Measurements from ENCODE around the gene NKAIN2.
A peak's percentile ranks its signal among the peaks of the same experiment; 100 is the strongest.

The NKAIN2 gene

DNA sequence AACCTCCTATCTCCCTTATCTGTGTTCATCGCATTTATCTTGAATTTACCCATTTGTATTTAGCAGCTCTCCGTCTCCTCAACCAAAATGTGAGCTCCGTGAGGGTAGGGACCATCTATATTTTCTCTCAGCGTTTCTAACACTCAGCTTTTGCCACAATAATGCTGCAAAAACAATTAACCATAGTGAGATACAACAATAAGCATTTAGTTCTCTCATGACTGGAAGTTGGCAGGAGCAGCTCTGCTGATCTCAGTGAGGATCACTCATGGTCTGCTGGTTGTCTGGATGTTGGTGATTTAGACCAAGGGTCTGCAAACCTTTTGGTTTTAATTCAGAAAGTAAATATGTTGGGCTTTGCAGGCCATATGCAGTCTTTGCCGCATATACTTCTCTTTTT is 763.7 kb downstream of the NKAIN2 start:
- no peak overlapping the region for H3K27ac ChIP-seq

DNA sequence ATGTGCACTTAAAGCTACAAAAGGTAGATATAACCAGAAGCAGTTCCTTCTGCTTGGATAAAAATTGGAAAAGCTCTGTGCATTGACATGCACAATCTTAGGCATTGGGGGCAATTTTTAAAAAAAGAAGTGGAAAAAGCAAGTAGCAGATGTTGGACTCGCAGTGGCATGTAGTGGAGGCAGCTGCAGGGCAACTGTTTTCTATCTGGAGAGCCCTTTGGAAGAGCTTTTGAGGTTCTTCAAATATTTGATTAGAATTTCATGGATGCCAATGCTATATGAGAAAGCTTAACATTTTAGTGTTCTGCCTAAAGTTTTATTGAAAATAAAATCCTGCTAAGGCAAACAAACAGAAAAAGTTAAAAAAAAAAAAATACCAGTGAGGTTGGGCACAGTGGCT is 770.3 kb downstream of the NKAIN2 start:
- no peaks in the 10 kb centered on the region for H3K27me3 ChIP-seq
- H3K4me3 ChIP-seq: no peak overlapping the region
- H3K4me1 ChIP-seq: no peaks in the 10 kb centered on the region
- no peak overlapping the region for H3K4me2 ChIP-seq
- H3K9me3 ChIP-seq (replicated peaks in 1 of 11): peaks cover 0 to 22% (median 15%) of the 10 kb centered on the region in 11 experiments; a peak in 17 of 22 replicates
- no peaks in the 10 kb centered on the region for H4K20me1 ChIP-seq
- no peaks in the 10 kb centered on the region for H3K36me3 ChIP-seq
- H3K9ac ChIP-seq: no peak overlapping the region
- TF ChIP-seq Cebpa-rat (IDR thresholded peaks at IDR 0.05): no peak
- no peak overlapping the region for H3K27ac ChIP-seq

More for the DNA sequence above, 763.7 kb downstream of the NKAIN2 start:
- peaks cover 5 to 35% (median 20%) of the 10 kb centered on the region in 11 experiments; a peak in 19 of 22 replicates for H3K9me3 ChIP-seq (replicated peaks in 1 of 11)
- no peaks in the 10 kb centered on the region for H3K4me1 ChIP-seq
- TF ChIP-seq Cebpa-rat (IDR thresholded peaks at IDR 0.05): no peak
- H3K9ac ChIP-seq: no peak overlapping the region
- no peak overlapping the region for H3K4me3 ChIP-seq
- no peaks in the 10 kb centered on the region for H3K27me3 ChIP-seq
- no peak overlapping the region for H3K4me2 ChIP-seq
- no peaks in the 10 kb centered on the region for H4K20me1 ChIP-seq
- no peaks in the 10 kb centered on the region for H3K36me3 ChIP-seq

DNA sequence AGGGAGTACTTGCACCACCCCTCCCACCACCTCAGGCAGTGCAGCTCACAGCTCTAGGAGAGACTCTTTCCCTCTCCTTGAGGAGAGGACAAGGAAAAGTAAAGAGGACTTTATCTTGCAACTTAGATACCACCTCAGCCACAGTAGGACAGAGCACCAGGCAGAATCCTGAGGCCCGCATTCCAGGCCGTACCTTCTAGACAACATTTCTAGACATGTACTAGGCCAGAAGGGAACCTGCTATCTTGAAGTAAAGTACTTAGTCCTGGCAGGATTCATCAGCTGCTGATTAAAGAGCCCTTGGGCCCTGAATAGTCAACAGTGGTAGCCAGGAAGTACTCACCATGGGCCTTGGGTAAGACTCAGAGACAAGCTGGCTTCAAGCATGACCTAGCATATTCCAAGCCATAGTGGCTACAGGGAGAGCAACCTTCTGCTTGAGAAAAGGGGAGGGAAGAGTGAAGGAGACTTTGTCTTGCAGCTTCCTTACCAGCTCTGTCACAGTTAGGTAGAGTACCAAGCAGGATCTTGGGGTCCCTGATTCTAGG is 774.1 kb downstream of the NKAIN2 start:
- H3K4me1 ChIP-seq: no peaks in the 10 kb centered on the region
- H3K4me3 ChIP-seq: no peak overlapping the region
- no peak for TF ChIP-seq Cebpa-rat (IDR thresholded peaks at IDR 0.05)
- no peak overlapping the region for H3K27ac ChIP-seq
- H4K20me1 ChIP-seq: no peaks in the 10 kb centered on the region
- no peak overlapping the region for H3K9ac ChIP-seq
- H3K4me2 ChIP-seq: no peak overlapping the region
- no peaks in the 10 kb centered on the region for H3K36me3 ChIP-seq
- no peaks in the 10 kb centered on the region for H3K9me3 ChIP-seq (replicated peaks in 1 of 11)
- no peaks in the 10 kb centered on the region for H3K27me3 ChIP-seq

DNA sequence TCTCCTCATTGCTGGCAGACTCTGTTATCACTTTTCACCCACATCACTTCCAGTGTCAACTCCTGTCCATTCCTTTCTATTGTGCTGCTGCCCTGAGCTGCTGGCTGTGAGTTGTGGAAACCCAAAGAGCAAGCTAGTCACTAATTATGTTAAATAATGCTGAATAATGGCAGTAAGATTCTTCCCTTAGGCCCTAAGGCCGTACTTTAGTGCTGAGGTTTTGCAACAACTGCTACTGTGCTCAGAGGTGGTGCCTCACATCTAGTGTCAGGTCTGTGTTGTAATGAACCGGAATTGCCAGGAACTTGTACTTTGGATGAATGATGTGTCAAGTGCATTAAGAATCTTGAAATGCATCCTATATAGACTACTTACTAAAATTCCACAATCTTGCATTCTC is 786.3 kb downstream of the NKAIN2 start:
- no peaks in the 10 kb centered on the region for H3K9me3 ChIP-seq (replicated peaks in 1 of 11)
- H3K9ac ChIP-seq: no peak overlapping the region
- H3K4me1 ChIP-seq: peaks cover 0 to 6% (median 0%) of the 10 kb centered on the region in 10 experiments; a peak in 1 of 20 replicates
- no peaks in the 10 kb centered on the region for H4K20me1 ChIP-seq
- TF ChIP-seq Cebpa-rat (IDR thresholded peaks at IDR 0.05): no peak
- no peak overlapping the region for H3K4me2 ChIP-seq
- no peak overlapping the region for H3K27ac ChIP-seq
- no peaks in the 10 kb centered on the region for H3K36me3 ChIP-seq
- no peak overlapping the region for H3K4me3 ChIP-seq
- H3K27me3 ChIP-seq: no peaks in the 10 kb centered on the region

DNA sequence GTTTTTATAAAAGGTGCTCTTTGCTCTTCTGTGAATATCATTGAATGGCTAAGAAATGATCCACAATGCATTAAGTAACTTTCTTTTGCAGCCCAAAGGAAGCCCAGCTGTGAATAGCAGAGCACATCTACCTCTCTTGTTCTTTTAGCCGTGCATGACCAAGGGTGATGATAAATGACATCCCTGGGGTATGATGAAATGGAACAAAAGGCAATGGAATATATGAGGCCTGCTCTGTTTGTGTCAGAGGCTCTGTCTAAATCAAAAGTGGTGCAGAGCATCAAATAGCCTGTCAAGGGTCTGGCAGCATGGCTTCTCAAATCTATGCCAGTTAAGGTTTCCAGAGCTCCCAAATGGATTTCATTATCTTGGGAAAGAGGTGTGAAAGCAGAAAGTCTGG is 796.0 kb downstream of the NKAIN2 start:
- Histone ChIP-seq H4K20me1 (no peaks in the 10 kb centered on the region), H3K27me3 (no peaks in the 10 kb centered on the region), H3K4me3 (no peak overlapping the region), H3K27ac (no peak overlapping the region), H3K4me2 (no peak overlapping the region), H3K9ac (no peak overlapping the region), H3K4me1 (no peaks in the 10 kb centered on the region), H3K9me3 (replicated peaks in 1 of 11) (no peaks in the 10 kb centered on the region), H3K36me3 (no peaks in the 10 kb centered on the region)
- no peak for TF ChIP-seq Cebpa-rat (IDR thresholded peaks at IDR 0.05)

DNA sequence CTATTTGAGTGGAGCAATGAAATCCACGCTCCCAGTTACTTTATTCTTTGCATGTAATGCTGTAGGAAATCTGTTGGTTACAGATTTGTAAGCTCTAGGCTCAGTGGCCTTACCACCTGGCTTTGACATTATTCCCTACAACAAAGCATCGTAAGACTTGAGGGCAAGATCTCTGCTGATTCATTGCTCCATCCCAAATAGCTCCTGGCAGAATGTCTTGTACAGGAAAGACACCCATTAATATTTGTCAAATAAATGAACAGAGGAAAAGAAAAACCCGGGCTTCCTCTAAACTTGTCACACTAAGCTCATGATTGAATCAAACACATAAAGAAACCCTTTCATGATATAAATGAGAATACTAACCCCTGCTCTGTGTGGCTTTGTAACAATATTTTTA is 801.1 kb downstream of the NKAIN2 start:
- Histone ChIP-seq H3K9ac (no peak overlapping the region), H3K9me3 (replicated peaks in 1 of 11) (no peaks in the 10 kb centered on the region), H3K27ac (no peak overlapping the region), H3K4me1 (no peaks in the 10 kb centered on the region), H3K4me3 (no peak overlapping the region), H3K4me2 (no peak overlapping the region), H3K27me3 (no peaks in the 10 kb centered on the region), H4K20me1 (no peaks in the 10 kb centered on the region), H3K36me3 (no peaks in the 10 kb centered on the region)
- TF ChIP-seq Cebpa-rat (IDR thresholded peaks at IDR 0.05): no peak

DNA sequence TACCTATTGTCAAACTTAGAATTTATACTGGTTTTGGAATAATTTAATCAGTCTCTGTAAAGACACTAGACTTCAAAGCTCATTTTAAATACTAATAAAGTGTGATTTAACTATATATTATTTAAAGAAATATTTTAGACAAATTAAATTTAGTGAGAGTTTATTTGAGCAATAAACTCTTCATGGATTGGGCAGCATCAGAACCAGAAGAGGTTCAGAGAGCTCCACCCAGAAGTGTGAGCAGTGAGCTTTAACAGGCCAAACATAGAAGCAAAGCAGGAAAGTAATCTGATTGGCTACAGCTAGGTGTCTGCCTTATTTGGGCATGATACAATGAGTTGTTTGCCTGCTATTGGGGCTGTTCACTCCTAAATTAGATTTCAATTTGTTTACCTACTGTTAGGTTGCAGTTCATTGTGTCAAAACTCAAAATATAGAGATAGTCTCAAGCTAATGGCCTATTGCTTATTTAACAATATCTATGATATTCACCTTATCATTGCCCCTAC is 803.5 kb downstream of the NKAIN2 start:
- Histone ChIP-seq H3K27ac (no peak overlapping the region), H3K4me2 (no peak overlapping the region), H3K27me3 (no peaks in the 10 kb centered on the region), H3K36me3 (no peaks in the 10 kb centered on the region), H3K9ac (no peak overlapping the region), H3K4me1 (no peaks in the 10 kb centered on the region), H4K20me1 (no peaks in the 10 kb centered on the region), H3K9me3 (replicated peaks in 1 of 11) (no peaks in the 10 kb centered on the region), H3K4me3 (no peak overlapping the region)
- TF ChIP-seq Cebpa-rat (IDR thresholded peaks at IDR 0.05): no peak

DNA sequence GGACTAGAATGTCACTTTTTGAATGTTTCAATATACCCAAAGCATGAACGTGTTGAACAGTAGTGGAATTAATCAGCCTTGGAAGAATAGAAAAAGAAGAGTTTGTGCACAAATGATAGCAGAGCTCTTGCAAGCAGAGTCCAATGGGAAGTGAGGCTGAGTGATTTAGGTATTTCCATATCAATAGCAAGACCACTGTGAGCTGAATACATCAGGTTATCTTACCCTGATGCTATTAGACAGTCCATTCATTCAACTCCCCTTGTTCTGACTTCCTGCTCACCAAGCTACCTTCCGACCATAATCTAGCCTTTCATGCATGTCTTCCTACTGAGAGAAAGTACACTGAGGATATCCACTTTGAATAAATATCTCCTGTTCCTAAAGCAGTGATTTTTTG is 809.4 kb downstream of the NKAIN2 start:
- Histone ChIP-seq H3K36me3 (no peaks in the 10 kb centered on the region), H3K4me2 (peak overlapping the region in 2 of 11 experiments; percentile 3 to 6; a peak in 1 of 22 replicates), H3K27ac (no peak overlapping the region), H3K4me3 (no peak overlapping the region), H3K4me1 (peaks cover 0 to 6% (median 0%) of the 10 kb centered on the region in 10 experiments; a peak in 3 of 20 replicates), H3K27me3 (no peaks in the 10 kb centered on the region), H3K9me3 (replicated peaks in 1 of 11) (no peaks in the 10 kb centered on the region), H3K9ac (no peak overlapping the region), H4K20me1 (no peaks in the 10 kb centered on the region)
- TF ChIP-seq Cebpa-rat (IDR thresholded peaks at IDR 0.05): no peak

DNA sequence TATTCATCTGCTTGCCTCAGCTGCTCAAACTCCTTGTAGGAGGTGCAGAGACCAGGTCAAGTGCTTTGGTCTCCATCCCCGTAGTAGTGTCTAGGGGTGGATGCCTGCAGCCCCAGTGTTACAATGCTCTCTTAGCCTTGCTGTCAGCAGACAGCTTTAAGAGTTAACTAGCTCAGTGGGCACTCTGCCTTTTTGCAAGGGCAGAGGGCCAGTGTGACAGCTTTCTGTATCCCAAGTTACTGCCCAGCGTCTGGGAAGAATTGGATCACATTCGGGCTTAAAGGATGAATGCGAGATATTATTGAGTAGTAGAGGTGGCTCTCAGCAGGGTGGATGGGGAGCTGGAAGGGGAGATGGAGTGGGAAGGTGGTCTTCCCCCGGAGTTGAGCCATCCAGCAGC is 818.7 kb downstream of the NKAIN2 start:
- no peak overlapping the region for H3K4me2 ChIP-seq
- no peak overlapping the region for H3K27ac ChIP-seq

DNA sequence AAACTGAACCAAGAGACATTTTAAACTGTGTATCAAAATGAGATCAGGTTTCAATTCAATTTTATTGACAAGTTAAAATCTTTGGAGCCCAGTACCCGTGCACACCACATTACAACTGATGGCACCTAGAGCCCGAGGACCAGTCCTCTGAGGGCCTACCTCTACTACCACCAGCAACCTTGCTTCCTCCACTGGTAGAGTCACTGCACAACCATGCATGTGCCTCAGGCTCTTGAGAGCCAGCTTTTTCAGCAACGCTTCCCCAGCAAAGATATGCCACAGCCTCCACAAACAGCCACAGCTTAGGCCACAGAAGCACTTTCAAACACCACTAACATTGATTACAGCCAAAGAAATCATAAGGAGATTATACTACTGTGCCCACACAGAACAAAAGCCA is 830.0 kb downstream of the NKAIN2 start:
- Histone ChIP-seq H3K27me3 (no peaks in the 10 kb centered on the region), H3K4me2 (no peak overlapping the region), H3K27ac (no peak overlapping the region), H3K9me3 (replicated peaks in 1 of 11) (no peaks in the 10 kb centered on the region), H4K20me1 (no peaks in the 10 kb centered on the region), H3K4me1 (no peaks in the 10 kb centered on the region), H3K4me3 (no peak overlapping the region), H3K36me3 (no peaks in the 10 kb centered on the region), H3K9ac (no peak overlapping the region)
- no peak for TF ChIP-seq Cebpa-rat (IDR thresholded peaks at IDR 0.05)

More for the DNA sequence above, 818.7 kb downstream of the NKAIN2 start:
- no peaks in the 10 kb centered on the region for H3K9me3 ChIP-seq (replicated peaks in 1 of 11)
- H4K20me1 ChIP-seq: no peaks in the 10 kb centered on the region
- H3K36me3 ChIP-seq: no peaks in the 10 kb centered on the region
- no peaks in the 10 kb centered on the region for H3K4me1 ChIP-seq
- H3K27me3 ChIP-seq: no peaks in the 10 kb centered on the region
- no peak overlapping the region for H3K9ac ChIP-seq
- no peak for TF ChIP-seq Cebpa-rat (IDR thresholded peaks at IDR 0.05)
- H3K4me3 ChIP-seq: no peak overlapping the region
